ENCODE measurements around the gene PGRMC1.

- TF ChIP-seq EZH2 (IDR thresholded peaks at IDR 0.05; ENCODE audit: low read length) (no peak), CTCF (optimal IDR thresholded peaks at IDR 0.05 in 1 of 3, IDR thresholded peaks at IDR 0.05 in 1 of 3, conservative IDR thresholded peaks at IDR 0.05 in 1 of 3; ENCODE audit: extremely low read depth in 1 of 3, insufficient read depth in 2 of 3, low read length in 3 of 3) (no peak)
These were observed 9.6 kb upstream of the PGRMC1 start for GRCh38 chrX:119226446-119226845.

All from keratinocyte (primary cell).